K562 (cell line): Measurements from ENCODE around the gene PPP1R12C. TPM values are rescaled to one million over a fixed set of nuclear protein-coding genes. Genes with fewer than 3 reads are reported as not detected.
A peak's percentile ranks its signal among the peaks of the same experiment; 100 is the strongest.

Source experiments
- ARID3B ChIP-seq: fragments of 250-450 bp; sonication (Bioruptor Pico); IDR thresholded peaks from 2 replicates; pipeline ENCODE4 v1.4.0; 2020; ENCODE audit warnings: borderline replicate concordance
- BHLHE40 ChIP-seq: IDR thresholded peaks from 2 replicates; pipeline ENCODE4 v1.6.1; 2011; ENCODE audit warnings: low read length, improper control_type of control experiment
- EGR1 ChIP-seq: fragments of 450-650 bp; conservative IDR thresholded peaks from 2 replicates; pipeline ENCODE4 v1.6.1; 2017; ENCODE audit warnings: mild to moderate bottlenecking
- FIP1L1 ChIP-seq: fragments of 200-400 bp; formaldehyde crosslinking; IDR thresholded peaks from 2 replicates; pipeline ENCODE4 v1.6.1; 2018; ENCODE audit warnings: mild to moderate bottlenecking, low read depth, low read length; ENCODE audit not compliant: poor library complexity, severe bottlenecking
- MTA3 ChIP-seq: fragments of 450-650 bp; formaldehyde crosslinking; IDR thresholded peaks from 2 replicates; pipeline ENCODE4 v1.6.1; 2017; ENCODE audit warnings: mild to moderate bottlenecking, borderline replicate concordance
- PCBP1 ChIP-seq: fragments of 200-400 bp; formaldehyde crosslinking; IDR thresholded peaks from 2 replicates; pipeline ENCODE4 v1.6.1; 2018; ENCODE audit warnings: mild to moderate bottlenecking, low read depth, low read length; ENCODE audit not compliant: poor library complexity, severe bottlenecking
- RBFOX2 ChIP-seq: fragments of 200-400 bp; formaldehyde crosslinking; IDR thresholded peaks from 2 replicates; pipeline ENCODE4 v1.6.1; 2017; ENCODE audit warnings: low read depth, mild to moderate bottlenecking, low read length, moderate library complexity
- STAT5A ChIP-seq: IDR thresholded peaks from 2 replicates; pipeline ENCODE4 v1.6.1; 2012; ENCODE audit warnings: low read length, inconsistent platforms, borderline replicate concordance
- TFAP4 ChIP-seq: sonication (generic); formaldehyde crosslinking; IDR thresholded peaks from 2 replicates; pipeline ENCODE4 v1.8.0; 2022; ENCODE audit warnings: missing genetic modification reagents, mild to moderate bottlenecking, moderate library complexity, borderline replicate concordance
- TSC22D4 ChIP-seq: fragments of 450-650 bp; IDR thresholded peaks from 2 replicates; pipeline ENCODE4 v1.6.1; 2016; ENCODE audit warnings: missing genetic modification characterization, missing biosample characterization, control low read depth
- USF1 ChIP-seq: sonication (generic); formaldehyde crosslinking; IDR thresholded peaks from 2 replicates; pipeline ENCODE4 v1.9.0; 2022; ENCODE audit warnings: mild to moderate bottlenecking, missing genetic modification reagents
- ZBTB17 ChIP-seq: fragments of 450-650 bp; formaldehyde crosslinking; IDR thresholded peaks from 2 replicates; pipeline ENCODE4 v1.4.0; 2020; ENCODE audit warnings: mild to moderate bottlenecking
- ZNF263 ChIP-seq: sonication (generic); formaldehyde crosslinking; IDR thresholded peaks from 2 replicates; pipeline ENCODE4 v1.8.0; 2022; ENCODE audit warnings: mild to moderate bottlenecking, missing genetic modification reagents, borderline replicate concordance
- ZNF668 ChIP-seq: fragments of 250-450 bp; sonication (Bioruptor Pico); IDR thresholded peaks from 2 replicates; pipeline ENCODE4 v1.8.0; 2022; ENCODE audit warnings: mild to moderate bottlenecking, inconsistent platforms
- ZNF75A ChIP-seq: fragments of 450-650 bp; formaldehyde crosslinking; IDR thresholded peaks from 2 replicates; pipeline ENCODE4 v1.4.0; 2020; ENCODE audit warnings: mild to moderate bottlenecking
- polyA plus RNA-seq, 8 experiments: library from polyadenylated mRNA; depleted of rRNA in 4 of 8; stranded (reverse) in 5 of 8; unstranded in 3 of 8; fragments of >200 nt; fragmentation: Nextera tagmentation in 2 of 8; fragmentation: Illumina TruSeq in 1 of 8; extraction: Ambion mirVana in 2 of 8; extraction: Trizol in 1 of 8; gene quantifications; 2 replicates each; pipeline versions ENCODE4 v1.2.1 to v1.2.3, GENCODE V29; 2011 to 2014; ENCODE audit warnings: inconsistent platforms in 1 of 8, missing spikeins in 1 of 8
- total RNA-seq, 7 experiments: library from RNA; depleted of rRNA in 6 of 7; stranded (reverse); fragments of >200 nt in 6 of 7; fragmentation: Illumina TruSeq in 2 of 7; extraction: Trizol in 2 of 7; gene quantifications; 2 replicates each; pipeline versions ENCODE4 v1.2.1 to v1.2.3, GENCODE V29; 2011 to 2021; ENCODE audit warnings: low replicate concordance in 1 of 7
- TF ChIP-seq, protein P1 (sequence below): IDR thresholded peaks from 2 replicates; pipeline ENCODE4 v1.6.1; 2012; ENCODE audit warnings: low read depth, low read length, improper control_type of control experiment, borderline replicate concordance

The PPP1R12C gene
- total and polyA plus RNA-seq, 9 of the 15 experiments (the other 6 are each of a cell fraction or from before 2014, with no cell fraction given), result 1.8 to 136 (median 33.7) TPM

DNA sequence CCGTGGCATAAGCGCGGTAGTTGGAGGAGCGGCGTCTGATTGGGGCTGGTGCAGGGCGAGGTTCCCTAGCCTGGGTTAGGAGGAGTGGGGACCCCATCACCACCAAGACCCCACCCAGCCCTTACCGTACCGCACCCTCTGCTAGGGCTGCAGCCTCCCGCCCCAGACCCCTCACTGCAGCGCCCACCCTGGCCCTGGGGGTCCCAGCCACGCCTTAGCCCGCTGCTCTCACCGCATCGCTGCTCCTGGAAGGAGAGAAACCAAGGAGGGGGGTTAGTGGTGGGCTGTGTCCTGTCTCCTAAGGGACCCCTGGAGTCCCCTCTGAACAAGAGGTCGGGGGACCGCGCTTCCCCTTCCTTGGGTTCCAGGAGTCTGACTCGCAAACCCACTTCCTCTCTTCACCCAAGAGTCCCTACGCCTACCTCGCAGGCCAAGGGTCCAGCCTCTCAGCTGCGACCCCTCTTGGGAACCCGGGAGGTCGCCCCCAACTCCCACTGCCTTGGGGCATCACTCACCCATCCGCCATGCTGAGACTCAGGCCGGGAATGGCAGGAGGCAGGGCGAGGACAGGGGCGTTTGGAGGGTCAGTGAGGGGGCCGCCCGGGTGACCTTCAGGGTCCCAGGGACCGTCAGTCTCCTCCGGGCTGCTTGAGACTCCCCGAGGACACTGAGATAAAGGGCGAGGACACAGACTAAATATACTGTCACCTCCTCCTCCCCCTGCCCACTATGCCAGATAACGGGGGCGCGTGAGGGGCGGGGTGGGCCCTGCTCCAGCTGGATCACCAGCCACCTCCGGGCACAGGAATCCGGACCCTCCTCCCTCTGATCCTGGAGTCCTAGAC, 39.8 kb upstream of the PPP1R12C start, which contains the start of gene TNNI3 (continued):
- TF ChIP-seq ZNF668, result no peak
- peak; percentile 53 for TF ChIP-seq PCBP1
- TF ChIP-seq ZNF263, result peak; percentile 59; the same call in 1 of the 2 replicates
- TF ChIP-seq STAT5A, result no peak
- peak; percentile 39 for TF ChIP-seq FIP1L1
- TF ChIP-seq ZBTB17 (CRISPR knock-in tag), result 0 out of 2 replicates have a peak, but pooled peaks have one; percentile 14
- TF ChIP-seq USF1 (CRISPR knock-in tag), result no peak
- TF ChIP-seq, protein P1, sequence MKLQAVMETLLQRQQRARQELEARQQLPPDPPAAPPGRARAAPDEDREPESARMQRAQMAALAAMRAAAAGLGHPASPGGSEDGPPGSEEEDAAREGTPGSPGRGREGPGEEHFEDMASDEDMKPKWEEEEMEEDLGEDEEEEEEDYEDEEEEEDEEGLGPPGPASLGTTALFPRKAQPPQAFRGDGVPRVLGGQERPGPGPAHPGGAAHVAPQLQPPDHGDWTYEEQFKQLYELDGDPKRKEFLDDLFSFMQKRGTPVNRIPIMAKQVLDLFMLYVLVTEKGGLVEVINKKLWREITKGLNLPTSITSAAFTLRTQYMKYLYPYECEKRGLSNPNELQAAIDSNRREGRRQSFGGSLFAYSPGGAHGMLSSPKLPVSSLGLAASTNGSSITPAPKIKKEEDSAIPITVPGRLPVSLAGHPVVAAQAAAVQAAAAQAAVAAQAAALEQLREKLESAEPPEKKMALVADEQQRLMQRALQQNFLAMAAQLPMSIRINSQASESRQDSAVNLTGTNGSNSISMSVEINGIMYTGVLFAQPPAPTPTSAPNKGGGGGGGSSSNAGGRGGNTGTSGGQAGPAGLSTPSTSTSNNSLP, result no peak
- TF ChIP-seq ARID3B (CRISPR knock-in tag), result no peak
- 0 out of 2 replicates have a peak, but pooled peaks have one; percentile 9 for TF ChIP-seq BHLHE40
- TF ChIP-seq ZNF75A (CRISPR knock-in tag), result no peak
- no peak for TF ChIP-seq TSC22D4 (tag)
- TF ChIP-seq TFAP4 (CRISPR knock-in tag), result peak; percentile 29; the same call in 1 of the 2 replicates
- 0 out of 2 replicates have a peak, but pooled peaks have one; percentile 25 for TF ChIP-seq MTA3
- TF ChIP-seq EGR1, result 0 out of 2 replicates have a peak, but pooled peaks have one; percentile 20
- peak; percentile 68 for TF ChIP-seq RBFOX2
